ENCODE results near the gene BLOC1S6. TPM values are rescaled to one million over a fixed set of nuclear protein-coding genes. Genes with fewer than 3 reads are reported as not detected.

Gene BLOC1S6
- total and polyA plus RNA-seq, 12 donors: 9.9 to 87.1 (median 50.7) TPM

DNA sequence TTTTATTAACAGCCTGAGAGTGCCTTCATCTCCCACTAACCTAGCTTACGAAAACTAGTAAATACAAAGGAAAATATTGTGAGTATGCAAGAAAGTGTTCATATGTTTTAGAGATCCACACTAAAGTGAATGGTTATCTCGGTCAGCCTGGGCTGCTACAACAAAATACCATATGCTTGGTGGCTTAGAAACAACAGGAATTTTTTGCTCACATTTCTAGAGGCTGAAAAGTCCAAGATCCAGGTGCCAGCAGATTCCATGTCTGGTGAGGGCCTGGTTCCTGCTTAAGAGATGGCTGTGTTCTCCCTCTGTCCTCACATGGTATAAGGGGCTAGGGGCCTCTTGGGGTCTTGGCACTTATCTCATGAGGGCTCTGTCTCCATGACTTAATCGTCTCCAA, 44.1 kb upstream of the BLOC1S6 start:
- intact Hi-C loops (cut with DNase I): no loop called here
- WGBS, 4 donors: 81 to 93% (median 89%) methylated on average over 3 of the region's 3 CpGs
- H3K4me3 ChIP-seq: no peak overlapping the region
- H3K4me1 ChIP-seq (replicated peaks in 1 of 2): no peaks in the 10 kb centered on the region
- no peaks in the 10 kb centered on the region for H3K36me3 ChIP-seq (replicated peaks in 1 of 2)
- no peaks in the 10 kb centered on the region for H3K27me3 ChIP-seq
- no peak overlapping the region for H3K27ac ChIP-seq
- DNase-seq: no peak
- no peak for TF ChIP-seq POLR2A (IDR thresholded peaks at IDR 0.05)
- TF ChIP-seq, protein P1, sequence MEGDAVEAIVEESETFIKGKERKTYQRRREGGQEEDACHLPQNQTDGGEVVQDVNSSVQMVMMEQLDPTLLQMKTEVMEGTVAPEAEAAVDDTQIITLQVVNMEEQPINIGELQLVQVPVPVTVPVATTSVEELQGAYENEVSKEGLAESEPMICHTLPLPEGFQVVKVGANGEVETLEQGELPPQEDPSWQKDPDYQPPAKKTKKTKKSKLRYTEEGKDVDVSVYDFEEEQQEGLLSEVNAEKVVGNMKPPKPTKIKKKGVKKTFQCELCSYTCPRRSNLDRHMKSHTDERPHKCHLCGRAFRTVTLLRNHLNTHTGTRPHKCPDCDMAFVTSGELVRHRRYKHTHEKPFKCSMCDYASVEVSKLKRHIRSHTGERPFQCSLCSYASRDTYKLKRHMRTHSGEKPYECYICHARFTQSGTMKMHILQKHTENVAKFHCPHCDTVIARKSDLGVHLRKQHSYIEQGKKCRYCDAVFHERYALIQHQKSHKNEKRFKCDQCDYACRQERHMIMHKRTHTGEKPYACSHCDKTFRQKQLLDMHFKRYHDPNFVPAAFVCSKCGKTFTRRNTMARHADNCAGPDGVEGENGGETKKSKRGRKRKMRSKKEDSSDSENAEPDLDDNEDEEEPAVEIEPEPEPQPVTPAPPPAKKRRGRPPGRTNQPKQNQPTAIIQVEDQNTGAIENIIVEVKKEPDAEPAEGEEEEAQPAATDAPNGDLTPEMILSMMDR (IDR thresholded peaks at IDR 0.05): no peak
- no peaks in the 10 kb centered on the region for H3K9me3 ChIP-seq (replicated peaks in 1 of 3)

DNA sequence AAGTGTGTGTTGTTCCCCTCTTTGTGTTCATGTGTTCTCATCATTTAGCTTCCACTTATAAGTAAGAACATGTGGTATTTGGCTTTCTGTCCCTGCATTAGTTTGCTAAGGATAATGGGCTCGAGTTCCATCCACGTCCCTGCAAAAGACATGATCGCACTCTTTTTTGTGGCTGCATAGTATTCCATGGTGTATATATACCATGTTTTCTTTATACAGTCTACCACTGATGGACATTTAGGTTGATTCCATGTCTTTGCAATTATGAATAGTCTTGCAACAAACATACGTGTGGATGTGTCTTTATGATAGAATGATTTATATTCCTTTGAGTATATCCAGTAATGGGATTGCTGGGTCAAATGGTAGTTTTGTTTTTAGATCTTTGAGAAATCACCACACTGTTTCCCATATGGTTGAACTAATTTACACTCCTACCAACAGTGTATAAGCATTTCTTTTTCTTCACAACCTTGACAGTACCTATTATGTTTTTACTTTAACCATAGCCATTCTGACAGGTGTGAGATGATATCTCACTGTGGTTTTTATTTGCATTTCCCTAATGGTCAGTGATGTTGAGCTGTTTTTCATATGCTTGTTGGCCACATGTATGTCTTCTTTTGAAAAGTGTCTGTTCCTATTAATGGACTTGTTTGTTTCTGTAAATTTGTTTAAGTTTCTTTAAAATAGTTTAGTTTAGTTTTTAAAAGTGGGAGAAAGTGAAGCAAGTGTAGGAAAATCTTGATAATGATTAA, 42.7 kb upstream of the BLOC1S6 start:
- no peak overlapping the region for H3K4me3 ChIP-seq
- no peaks in the 10 kb centered on the region for H3K27me3 ChIP-seq
- no peak overlapping the region for H3K27ac ChIP-seq
- DNase-seq: no peak
- H3K9me3 ChIP-seq (replicated peaks in 1 of 3): no peaks in the 10 kb centered on the region
- intact Hi-C loops (cut with DNase I): no loop called here
- TF ChIP-seq, protein P1 (IDR thresholded peaks at IDR 0.05): no peak
- TF ChIP-seq POLR2A (IDR thresholded peaks at IDR 0.05): no peak
- 69 to 85% (median 71%) methylated on average over 4 of the region's 4 CpGs for WGBS, 4 donors
- no peaks in the 10 kb centered on the region for H3K4me1 ChIP-seq (replicated peaks in 1 of 2)
- no peaks in the 10 kb centered on the region for H3K36me3 ChIP-seq (replicated peaks in 1 of 2)

DNA sequence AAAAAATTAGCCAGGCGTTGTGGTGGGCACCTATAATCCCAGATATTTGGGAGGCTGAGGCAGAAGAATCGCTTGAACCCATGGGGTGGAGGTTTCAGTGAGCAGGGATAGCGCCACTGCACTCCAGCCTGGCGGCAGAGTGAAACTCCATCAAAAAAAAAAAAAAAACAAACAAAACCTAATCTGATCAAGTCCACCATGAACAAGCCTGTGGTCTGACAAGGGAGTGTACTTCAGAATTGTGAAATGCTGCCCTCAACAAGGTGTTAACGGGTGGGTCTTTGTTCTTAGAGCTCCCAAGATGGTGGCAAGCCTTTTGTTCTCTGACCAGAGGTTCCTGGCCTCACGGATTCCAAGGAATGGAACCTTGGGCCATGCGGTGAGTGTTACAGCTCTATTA, 40.4 kb upstream of the BLOC1S6 start:
- no peaks in the 10 kb centered on the region for H3K27me3 ChIP-seq
- 77 to 87% (median 85%) methylated on average over 7 of the region's 7 CpGs for WGBS, 4 donors
- no peak for DNase-seq
- H3K4me3 ChIP-seq: no peak overlapping the region
- intact Hi-C loops (cut with DNase I): no loop called here
- TF ChIP-seq POLR2A (IDR thresholded peaks at IDR 0.05): no peak
- TF ChIP-seq, protein P1 (IDR thresholded peaks at IDR 0.05): no peak
- no peaks in the 10 kb centered on the region for H3K36me3 ChIP-seq (replicated peaks in 1 of 2)
- no peaks in the 10 kb centered on the region for H3K9me3 ChIP-seq (replicated peaks in 1 of 3)
- H3K27ac ChIP-seq: no peak overlapping the region
- H3K4me1 ChIP-seq (replicated peaks in 1 of 2): no peaks in the 10 kb centered on the region

DNA sequence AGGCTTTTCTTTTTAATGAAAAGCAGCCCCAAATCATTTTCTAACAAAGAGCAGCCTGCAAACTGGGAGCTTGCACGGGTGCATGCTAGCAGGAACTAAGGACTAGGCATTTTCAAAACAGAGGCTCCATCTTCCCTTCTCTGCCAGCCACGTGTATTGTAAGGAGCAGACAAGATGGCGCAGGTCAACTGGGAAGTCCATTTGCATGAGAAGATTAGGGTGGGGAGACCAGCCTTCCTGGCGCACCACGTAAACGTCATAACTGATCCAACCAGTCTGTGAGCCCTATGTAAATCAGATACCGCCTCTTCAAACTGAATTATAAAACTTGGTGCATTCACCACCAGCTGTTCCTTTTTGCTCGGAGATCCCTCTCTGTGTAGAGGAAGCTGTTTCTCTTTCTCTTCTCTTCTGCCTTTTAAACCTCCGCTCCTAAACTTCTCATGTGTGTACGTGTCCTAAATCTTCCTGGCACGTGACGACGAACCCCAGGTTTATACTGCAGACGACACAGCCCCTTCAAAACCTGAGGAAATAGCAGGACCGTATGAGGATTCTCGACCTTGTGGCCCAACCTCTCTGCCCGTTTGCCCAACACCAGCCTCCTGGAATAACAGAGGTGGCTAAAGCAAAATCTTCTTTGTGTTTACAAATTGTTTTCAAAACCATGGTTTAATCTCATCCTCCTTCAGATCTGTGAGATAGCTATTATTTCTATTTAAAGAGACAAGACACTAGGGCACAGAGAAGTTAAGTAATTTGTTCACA, 38.2 kb upstream of the BLOC1S6 start:
- intact Hi-C loops (cut with DNase I): no loop called here
- 73 to 79% (median 76%) methylated on average over 17 of the region's 17 CpGs for WGBS, 4 donors

More for the DNA sequence above, 38.2 kb upstream of the BLOC1S6 start:
- Histone ChIP-seq H3K9me3 (replicated peaks in 1 of 3) (no peaks in the 10 kb centered on the region), H3K4me3 (no peak overlapping the region), H3K27ac (no peak overlapping the region), H3K27me3 (no peaks in the 10 kb centered on the region), H3K4me1 (replicated peaks in 1 of 2) (no peaks in the 10 kb centered on the region), H3K36me3 (replicated peaks in 1 of 2) (no peaks in the 10 kb centered on the region)
- TF ChIP-seq POLR2A (IDR thresholded peaks at IDR 0.05): no peak
- TF ChIP-seq, protein P1 (IDR thresholded peaks at IDR 0.05): no peak
- no peak for DNase-seq

Measured in adrenal gland (tissue), 12 donors.